Measurements from ENCODE around the gene UCN3. TPM values are rescaled to one million over a fixed set of nuclear protein-coding genes. Genes with fewer than 3 reads are reported as not detected.

The UCN3 gene
- total and polyA plus RNA-seq, 2 experiments from 2014 or later = not detected

DNA sequence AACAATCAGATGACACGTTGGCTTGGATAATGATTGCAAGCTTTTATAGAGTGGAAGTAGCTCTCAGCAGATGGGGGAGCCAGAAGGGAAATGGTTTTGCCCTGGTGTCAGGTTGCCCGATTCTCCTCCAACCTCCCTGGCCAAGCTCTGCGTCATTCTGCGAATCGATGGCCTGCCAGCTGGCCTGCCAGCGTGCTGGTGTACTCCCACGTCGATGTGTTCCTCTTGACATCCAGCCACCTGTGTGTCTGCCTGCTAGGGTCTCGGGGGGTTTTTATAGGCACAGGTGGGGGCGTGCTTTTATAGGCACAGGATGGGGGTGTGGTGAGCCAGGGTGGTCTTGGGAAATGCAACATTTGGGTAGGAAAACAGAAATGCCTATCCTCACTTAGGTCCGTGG is 52.2 kb downstream of the UCN3 start:
- Histone ChIP-seq H3K36me3 (replicated peaks; ENCODE audit: insufficient read depth, low read depth) (no peaks in the 10 kb centered on the region), H3K4me3 (no peak overlapping the region), H3K4me2 (no peak overlapping the region), H3K79me2 (peaks cover 85% of the 10 kb centered on the region), H3K9me2 (replicated peaks; ENCODE audit: insufficient read depth) (no peaks in the 10 kb centered on the region), H3K9me3 (ENCODE audit: low read depth) (no peaks in the 10 kb centered on the region), H2AFZ (no peak overlapping the region), H3K27me3 (no peaks in the 10 kb centered on the region), H4K20me1 (ENCODE audit: insufficient read depth, poor library complexity, severe bottlenecking) (no peaks in the 10 kb centered on the region), H3K4me1 (ENCODE audit: insufficient read depth) (no peaks in the 10 kb centered on the region), H3K27ac (no peak overlapping the region)
- 92% methylated on average over 11 of the region's 11 CpGs for WGBS (ENCODE audit: low lambda C conversion rate, missing lambda C conversion rate)
- no peak for DNase-seq (ENCODE audit: low spot score)
- TF ChIP-seq EZH2phosphoT487 (IDR thresholded peaks at IDR 0.05; ENCODE audit: low read depth, severe bottlenecking, unreplicated experiment) (no peak), EZH2 (IDR thresholded peaks at IDR 0.05; ENCODE audit: borderline replicate concordance) (no peak)
- TF ChIP-seq, protein P1, sequence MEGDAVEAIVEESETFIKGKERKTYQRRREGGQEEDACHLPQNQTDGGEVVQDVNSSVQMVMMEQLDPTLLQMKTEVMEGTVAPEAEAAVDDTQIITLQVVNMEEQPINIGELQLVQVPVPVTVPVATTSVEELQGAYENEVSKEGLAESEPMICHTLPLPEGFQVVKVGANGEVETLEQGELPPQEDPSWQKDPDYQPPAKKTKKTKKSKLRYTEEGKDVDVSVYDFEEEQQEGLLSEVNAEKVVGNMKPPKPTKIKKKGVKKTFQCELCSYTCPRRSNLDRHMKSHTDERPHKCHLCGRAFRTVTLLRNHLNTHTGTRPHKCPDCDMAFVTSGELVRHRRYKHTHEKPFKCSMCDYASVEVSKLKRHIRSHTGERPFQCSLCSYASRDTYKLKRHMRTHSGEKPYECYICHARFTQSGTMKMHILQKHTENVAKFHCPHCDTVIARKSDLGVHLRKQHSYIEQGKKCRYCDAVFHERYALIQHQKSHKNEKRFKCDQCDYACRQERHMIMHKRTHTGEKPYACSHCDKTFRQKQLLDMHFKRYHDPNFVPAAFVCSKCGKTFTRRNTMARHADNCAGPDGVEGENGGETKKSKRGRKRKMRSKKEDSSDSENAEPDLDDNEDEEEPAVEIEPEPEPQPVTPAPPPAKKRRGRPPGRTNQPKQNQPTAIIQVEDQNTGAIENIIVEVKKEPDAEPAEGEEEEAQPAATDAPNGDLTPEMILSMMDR (IDR thresholded peaks at IDR 0.05; ENCODE audit: poor library complexity) = no peak

DNA sequence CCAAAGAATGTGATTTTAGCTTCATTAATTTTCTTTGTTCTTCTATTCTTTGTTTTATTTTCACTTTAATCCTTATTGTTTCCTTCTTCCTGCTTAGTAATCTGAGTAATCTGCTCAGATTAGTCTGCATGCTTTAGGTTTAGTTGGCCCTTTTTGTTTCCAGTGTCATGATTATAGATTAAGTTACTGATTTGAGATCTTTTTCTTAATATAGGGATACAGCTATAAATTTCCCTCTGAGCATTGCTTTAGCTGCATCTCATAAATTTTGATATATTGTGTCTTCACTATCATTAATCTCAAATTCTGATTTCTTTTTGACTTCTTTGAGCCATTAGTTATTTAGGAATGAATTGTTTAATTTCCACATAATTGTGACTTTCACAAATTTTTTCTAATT is 53.8 kb downstream of the UCN3 start:
- no peaks in the 10 kb centered on the region for H3K9me3 ChIP-seq (ENCODE audit: low read depth)
- H3K27me3 ChIP-seq = no peaks in the 10 kb centered on the region
- H3K4me1 ChIP-seq (ENCODE audit: insufficient read depth) = no peaks in the 10 kb centered on the region
- H4K20me1 ChIP-seq (ENCODE audit: insufficient read depth, poor library complexity, severe bottlenecking) = no peaks in the 10 kb centered on the region
- H3K4me2 ChIP-seq = no peak overlapping the region
- DNase-seq (ENCODE audit: low spot score) = no peak
- TF ChIP-seq EZH2 (IDR thresholded peaks at IDR 0.05; ENCODE audit: borderline replicate concordance) (no peak), EZH2phosphoT487 (IDR thresholded peaks at IDR 0.05; ENCODE audit: low read depth, severe bottlenecking, unreplicated experiment) (no peak)
- TF ChIP-seq, protein P1 (IDR thresholded peaks at IDR 0.05; ENCODE audit: poor library complexity) = no peak
- H3K9me2 ChIP-seq (replicated peaks; ENCODE audit: insufficient read depth) = no peaks in the 10 kb centered on the region
- no peaks in the 10 kb centered on the region for H3K36me3 ChIP-seq (replicated peaks; ENCODE audit: insufficient read depth, low read depth)
- no peak overlapping the region for H3K4me3 ChIP-seq
- no peak overlapping the region for H3K27ac ChIP-seq
- H2AFZ ChIP-seq = no peak overlapping the region
- peaks cover 90% of the 10 kb centered on the region for H3K79me2 ChIP-seq

DNA sequence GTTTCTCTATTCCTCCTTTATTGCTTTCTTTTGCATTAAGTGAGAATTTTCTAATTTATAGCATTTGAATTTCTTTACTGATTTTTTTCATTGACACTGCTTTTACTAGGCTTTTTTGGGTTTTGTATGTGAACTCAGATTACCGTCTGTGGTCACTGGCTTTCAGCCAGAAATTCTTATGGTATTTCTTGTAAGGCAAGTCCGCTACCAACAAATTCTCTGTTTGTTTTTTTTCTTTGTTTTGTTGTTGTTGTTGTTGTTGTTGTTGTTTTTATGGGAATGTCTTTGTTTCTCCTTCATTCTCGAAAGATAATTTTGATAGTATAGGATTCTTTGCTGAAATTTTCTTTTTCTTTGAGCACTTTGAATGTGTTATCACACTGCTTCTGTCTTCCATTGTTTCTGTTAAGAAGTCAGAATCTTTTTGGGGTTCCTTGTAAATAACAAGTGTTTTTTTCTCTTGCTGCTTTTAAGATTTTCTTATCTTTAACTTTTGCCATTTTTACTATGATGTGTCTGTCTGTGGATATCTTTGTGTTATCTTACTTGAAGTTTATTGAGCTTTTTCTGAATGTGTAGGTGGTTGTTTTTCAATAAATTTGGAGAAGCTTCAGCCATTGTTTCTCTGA is 54.8 kb downstream of the UCN3 start:
- Histone ChIP-seq H3K4me1 (ENCODE audit: insufficient read depth) (no peaks in the 10 kb centered on the region), H3K9me3 (ENCODE audit: low read depth) (no peaks in the 10 kb centered on the region), H3K36me3 (replicated peaks; ENCODE audit: insufficient read depth, low read depth) (no peaks in the 10 kb centered on the region), H3K27me3 (no peaks in the 10 kb centered on the region), H3K9me2 (replicated peaks; ENCODE audit: insufficient read depth) (no peaks in the 10 kb centered on the region), H3K4me3 (no peak overlapping the region), H3K4me2 (no peak overlapping the region), H4K20me1 (ENCODE audit: insufficient read depth, poor library complexity, severe bottlenecking) (no peaks in the 10 kb centered on the region), H3K27ac (no peak overlapping the region), H3K79me2 (peaks cover 90% of the 10 kb centered on the region), H2AFZ (no peak overlapping the region)
- no peak for DNase-seq (ENCODE audit: low spot score)
- WGBS (ENCODE audit: low lambda C conversion rate, missing lambda C conversion rate) = 88% methylated on average over 3 of the region's 3 CpGs
- TF ChIP-seq EZH2phosphoT487 (IDR thresholded peaks at IDR 0.05; ENCODE audit: low read depth, severe bottlenecking, unreplicated experiment) (no peak), EZH2 (IDR thresholded peaks at IDR 0.05; ENCODE audit: borderline replicate concordance) (no peak)
- TF ChIP-seq, protein P1 (IDR thresholded peaks at IDR 0.05; ENCODE audit: poor library complexity) = no peak
